ENCODE data around the gene SMAP2.

Gene SMAP2

DNA sequence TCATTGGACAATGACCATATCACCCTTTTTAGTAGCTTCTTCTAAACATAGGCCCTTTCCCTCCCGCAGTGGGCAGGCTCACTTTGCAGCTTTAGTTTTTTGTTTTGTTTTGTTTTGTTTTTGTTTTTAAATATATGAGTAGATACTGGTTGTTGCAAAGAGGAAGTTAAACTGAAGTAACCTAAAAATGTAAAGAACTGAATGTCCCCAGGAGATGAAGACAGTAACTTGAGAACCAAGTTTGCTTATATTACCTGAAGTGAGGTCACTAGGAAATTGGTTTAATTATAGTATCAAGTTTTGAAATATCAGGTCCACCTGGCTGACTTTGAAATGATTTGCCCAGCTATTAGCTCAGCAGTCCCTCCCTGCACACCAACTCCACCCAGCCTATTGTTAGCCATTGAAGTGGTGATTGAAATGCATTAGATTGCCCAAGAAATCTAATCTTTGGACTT is 18.2 kb downstream of the SMAP2 start:
- no peak for FAIRE-seq

DNA sequence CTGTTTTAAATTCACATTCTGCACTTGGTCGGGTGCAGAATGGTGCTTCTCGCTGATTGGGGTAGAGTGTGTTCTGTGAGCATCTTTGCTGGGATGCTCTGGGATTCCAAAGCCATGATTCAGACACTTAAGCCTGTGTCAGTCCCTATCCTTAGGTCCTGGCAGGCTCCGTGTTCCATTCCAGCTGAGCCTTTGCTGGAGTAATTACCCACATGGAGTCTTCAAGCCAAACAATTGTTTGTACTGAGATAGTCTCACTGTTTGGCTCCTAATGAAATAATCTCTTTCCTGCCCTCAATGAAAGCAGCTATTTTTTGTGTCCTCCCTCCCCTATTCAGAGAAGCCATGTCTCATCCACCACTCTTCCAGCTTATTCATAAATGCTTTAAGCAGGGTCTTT is 18.7 kb downstream of the SMAP2 start:
- FAIRE-seq: no peak

DNA sequence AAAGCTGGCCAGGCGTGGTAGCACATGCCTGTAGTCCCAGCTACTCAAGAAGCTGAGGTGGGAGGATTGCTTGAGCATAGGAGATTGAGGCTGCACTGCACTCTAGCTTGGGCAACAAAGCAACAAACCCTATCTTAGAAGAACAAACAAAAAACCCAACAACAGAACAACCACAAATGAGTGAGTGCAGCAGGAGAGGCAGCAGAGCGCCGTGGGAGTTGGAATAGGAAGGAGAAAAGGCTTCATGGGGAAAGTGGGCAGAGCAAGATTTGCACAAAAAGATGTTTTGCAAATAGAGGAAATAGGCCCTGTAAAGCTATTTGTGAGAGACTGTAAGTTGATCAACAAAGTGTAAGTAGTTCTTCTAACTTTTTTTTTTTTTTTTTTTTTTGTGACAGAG is 19.6 kb downstream of the SMAP2 start:
- no peak for FAIRE-seq

- no peak for FAIRE-seq
Measured at GRCh38 chr1:40394491-40395172, 21.1 kb downstream of the SMAP2 start.

GRCh38 chr1:40395190-40396175 is 22.0 kb downstream of the SMAP2 start:
- no peak for FAIRE-seq

GRCh38 chr1:40396420-40396819 is 22.9 kb downstream of the SMAP2 start:
- FAIRE-seq: no peak

- FAIRE-seq: no peak
Measured at GRCh38 chr1:40397258-40397657, 23.7 kb downstream of the SMAP2 start.

GRCh38 chr1:40399984-40400704 is 26.6 kb downstream of the SMAP2 start:
- FAIRE-seq: no peak

- FAIRE-seq: no peak
Measured at GRCh38 chr1:40401473-40402201, 28.1 kb downstream of the SMAP2 start.

- peak; percentile 82 for FAIRE-seq
Measured at GRCh38 chr1:40404670-40405462, 31.3 kb downstream of the SMAP2 start.

DNA sequence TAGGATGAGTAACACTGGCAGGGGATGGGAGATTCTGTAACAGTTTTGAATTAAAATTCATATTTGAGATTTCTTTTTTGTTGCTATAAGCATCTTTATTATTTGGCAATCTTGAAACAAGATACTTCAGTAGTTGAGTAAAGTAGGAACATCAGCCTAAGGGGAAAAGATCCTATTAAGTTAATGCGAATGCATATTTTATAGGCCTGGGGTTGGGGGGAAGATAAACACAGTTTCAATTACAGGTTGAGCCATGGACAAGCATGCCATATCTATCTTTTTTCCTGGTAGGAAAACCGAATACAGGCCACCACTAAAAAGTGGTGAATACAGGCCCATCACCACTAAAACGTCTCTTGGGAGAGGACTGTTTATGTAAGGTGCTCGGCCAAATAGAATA is 32.3 kb downstream of the SMAP2 start:
- FAIRE-seq: no peak

DNA sequence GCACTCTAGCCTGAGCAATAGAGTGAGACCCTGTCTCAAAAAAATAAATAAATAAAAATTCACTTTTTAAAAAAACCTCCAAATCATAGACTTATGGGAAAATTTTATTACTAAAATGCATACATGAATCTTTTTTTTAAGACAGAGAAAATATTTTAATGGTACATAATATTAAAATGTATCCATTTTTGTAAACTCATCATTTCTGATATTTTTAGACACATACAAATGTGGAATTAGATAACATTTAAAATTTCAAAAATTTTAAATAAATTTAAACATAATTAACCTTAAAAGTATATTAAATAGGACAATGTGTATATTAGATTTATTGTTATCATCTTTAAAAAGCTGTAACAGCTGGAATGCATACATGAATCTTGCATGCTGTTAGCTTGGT is 33.9 kb downstream of the SMAP2 start:
- FAIRE-seq: peak; percentile 70

GRCh38 chr1:40409467-40409866 is 35.9 kb downstream of the SMAP2 start:
- no peak for FAIRE-seq

- no peak for FAIRE-seq
Measured at GRCh38 chr1:40411294-40411693, 37.8 kb downstream of the SMAP2 start.

DNA sequence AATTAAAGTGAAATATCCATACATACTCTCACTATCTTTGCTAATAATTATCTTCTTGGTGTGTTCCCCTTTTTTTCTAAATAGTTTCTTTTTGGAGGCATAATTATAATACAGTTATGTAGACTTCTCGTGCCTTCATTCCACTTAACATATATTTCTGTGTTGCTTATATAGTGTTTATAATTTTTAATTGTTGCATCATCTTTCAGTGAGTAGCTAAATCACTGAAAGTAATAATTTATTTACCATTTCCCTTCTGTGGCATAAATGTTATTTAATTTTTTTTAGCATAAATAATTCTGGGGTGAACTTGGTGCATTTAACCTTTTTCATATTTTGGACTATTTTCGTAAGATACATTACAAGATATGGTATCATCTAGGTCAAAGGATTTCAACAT is 38.3 kb downstream of the SMAP2 start:
- no peak for FAIRE-seq

DNA sequence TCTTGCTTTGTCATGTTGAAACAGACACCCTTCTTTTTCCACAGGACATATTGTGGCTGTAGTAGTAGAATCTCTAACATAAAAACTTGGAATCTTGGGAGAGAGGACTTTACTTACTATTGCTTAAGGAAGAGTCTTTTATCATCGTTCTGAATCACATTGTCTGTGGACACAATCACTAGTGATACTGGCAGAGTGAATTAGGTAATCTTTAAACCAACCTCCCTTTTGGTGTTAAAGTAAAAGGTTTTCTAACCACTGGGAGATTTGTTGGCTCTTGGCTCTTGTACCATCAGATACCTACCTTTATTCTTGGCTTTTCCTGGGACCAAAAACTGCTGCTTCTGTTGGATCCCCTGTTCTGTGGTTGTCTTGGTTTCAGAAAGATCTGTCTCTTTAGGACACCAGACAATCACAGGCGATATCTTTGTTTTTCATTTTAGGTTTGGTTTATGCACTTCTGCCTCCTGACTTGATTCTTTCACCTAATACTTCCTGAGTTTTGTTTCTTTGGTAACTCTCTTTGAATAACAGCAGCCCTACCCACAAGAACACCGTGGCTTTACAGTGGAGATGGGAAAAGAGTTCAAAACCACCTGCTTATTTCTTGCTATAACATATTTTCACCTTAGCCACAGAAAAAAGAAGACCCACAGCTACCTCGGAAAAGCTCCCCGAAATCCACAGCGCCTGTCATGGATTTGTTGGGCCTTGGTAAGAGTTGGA is 40.2 kb downstream of the SMAP2 start:
- FAIRE-seq: no peak

- FAIRE-seq: no peak
Measured at GRCh38 chr1:40414331-40414730, 40.8 kb downstream of the SMAP2 start.

DNA sequence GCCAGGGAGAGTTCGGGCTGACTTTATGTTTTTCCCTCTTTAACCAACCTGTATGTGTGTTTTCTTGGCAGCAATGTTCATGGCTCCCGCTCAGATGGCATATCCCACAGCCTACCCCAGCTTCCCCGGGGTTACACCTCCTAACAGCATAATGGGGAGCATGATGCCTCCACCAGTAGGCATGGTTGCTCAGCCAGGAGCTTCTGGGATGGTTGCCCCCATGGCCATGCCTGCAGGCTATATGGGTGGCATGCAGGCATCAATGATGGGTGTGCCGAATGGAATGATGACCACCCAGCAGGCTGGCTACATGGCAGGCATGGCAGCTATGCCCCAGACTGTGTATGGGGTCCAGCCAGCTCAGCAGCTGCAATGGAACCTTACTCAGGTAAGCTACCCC is 43.2 kb downstream of the SMAP2 start:
- no peak for FAIRE-seq

DNA sequence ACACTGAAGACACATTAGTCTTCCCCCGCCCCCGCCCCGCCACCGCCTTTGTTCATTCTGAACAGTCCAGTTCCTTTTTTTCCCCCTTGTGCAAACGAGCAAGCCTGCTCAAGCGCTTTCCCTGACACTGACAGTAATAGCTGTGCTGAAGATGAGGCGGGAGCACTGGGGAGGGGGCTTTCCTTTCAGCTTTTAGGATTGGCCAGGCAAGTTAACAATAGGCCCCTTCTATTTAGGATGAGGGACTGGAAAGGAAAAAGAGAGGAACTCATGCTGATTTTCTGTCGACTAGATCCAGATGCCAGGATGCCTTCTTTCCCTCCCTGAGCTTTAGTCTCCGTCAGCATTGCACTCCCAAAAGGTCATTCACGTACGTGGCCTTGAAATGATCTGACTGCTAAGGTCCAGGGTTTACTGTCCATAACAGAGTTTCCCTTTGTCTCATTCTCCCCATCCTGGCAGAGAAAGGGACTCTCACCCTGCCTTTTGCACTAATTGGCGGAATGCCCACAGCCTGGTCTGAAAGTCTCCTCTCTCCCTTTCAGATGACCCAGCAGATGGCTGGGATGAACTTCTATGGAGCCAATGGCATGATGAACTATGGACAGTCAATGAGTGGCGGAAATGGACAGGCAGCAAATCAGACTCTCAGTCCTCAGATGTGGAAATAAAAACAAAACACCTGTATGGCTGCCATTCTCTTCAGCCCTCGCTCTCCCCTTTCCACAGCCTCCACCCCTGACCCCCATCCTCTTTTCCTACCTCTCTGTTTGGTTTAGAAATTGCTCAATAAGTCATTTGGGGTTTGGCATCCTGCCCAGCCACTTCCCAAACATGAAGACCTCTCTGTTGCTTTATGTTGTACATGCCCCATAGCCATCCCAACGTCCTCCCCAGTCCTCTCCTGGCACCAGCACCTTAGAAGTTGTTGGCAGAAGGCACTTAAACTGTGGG is 48.2 kb downstream of the SMAP2 start:
- no peak for FAIRE-seq

All from TTC549 (cell line).